Measurements from ENCODE around the gene TRPM3.

TRPM3 gene

GRCh38 chr9:70802206-70802605 is 319.2 kb downstream of the TRPM3 start:
- Histone ChIP-seq H3K9ac (ENCODE audit: low read length) (no peak overlapping the region), H3K79me2 (ENCODE audit: low read length) (no peaks in the 10 kb centered on the region), H3K36me3 (replicated peaks; ENCODE audit: low read depth, low read length) (no peaks in the 10 kb centered on the region), H3K4me2 (ENCODE audit: low read length) (no peak overlapping the region), H3K9me3 (ENCODE audit: insufficient read depth, low read length) (no peaks in the 10 kb centered on the region), H3K4me1 (ENCODE audit: low read length) (no peaks in the 10 kb centered on the region), H3K27me3 (ENCODE audit: low read depth, low read length) (no peaks in the 10 kb centered on the region), H2AFZ (ENCODE audit: low read depth, low read length) (no peak overlapping the region), H4K20me1 (ENCODE audit: insufficient read depth, low read length) (no peaks in the 10 kb centered on the region), H3K27ac (ENCODE audit: low read length) (no peak overlapping the region), H3K4me3 (ENCODE audit: low read length) (no peak overlapping the region)
- no peak for TF ChIP-seq CTCF (IDR thresholded peaks at IDR 0.05; ENCODE audit: low read depth, low read length)

GRCh38 chr9:70801181-70801829 is 320.1 kb downstream of the TRPM3 start:
- H3K4me2 ChIP-seq (ENCODE audit: low read length), result no peak overlapping the region
- H3K9me3 ChIP-seq (ENCODE audit: insufficient read depth, low read length), result no peaks in the 10 kb centered on the region
- H2AFZ ChIP-seq (ENCODE audit: low read depth, low read length), result no peak overlapping the region
- H3K4me1 ChIP-seq (ENCODE audit: low read length), result no peaks in the 10 kb centered on the region
- H3K36me3 ChIP-seq (replicated peaks; ENCODE audit: low read depth, low read length), result no peaks in the 10 kb centered on the region
- H3K27ac ChIP-seq (ENCODE audit: low read length), result no peak overlapping the region
- H4K20me1 ChIP-seq (ENCODE audit: insufficient read depth, low read length), result no peaks in the 10 kb centered on the region
- no peaks in the 10 kb centered on the region for H3K27me3 ChIP-seq (ENCODE audit: low read depth, low read length)
- TF ChIP-seq EZH2phosphoT487 (IDR thresholded peaks at IDR 0.05; ENCODE audit: low read depth), result no peak
- TF ChIP-seq CTCF (IDR thresholded peaks at IDR 0.05; ENCODE audit: low read depth, low read length), result no peak
- H3K9ac ChIP-seq (ENCODE audit: low read length), result no peak overlapping the region
- no peak overlapping the region for H3K4me3 ChIP-seq (ENCODE audit: low read length)
- no peaks in the 10 kb centered on the region for H3K79me2 ChIP-seq (ENCODE audit: low read length)

GRCh38 chr9:70798018-70798417 is 323.4 kb downstream of the TRPM3 start:
- H3K79me2 ChIP-seq (ENCODE audit: low read length), result no peaks in the 10 kb centered on the region
- no peak overlapping the region for H3K9ac ChIP-seq (ENCODE audit: low read length)
- no peak overlapping the region for H3K4me2 ChIP-seq (ENCODE audit: low read length)
- TF ChIP-seq CTCF (IDR thresholded peaks at IDR 0.05; ENCODE audit: low read depth, low read length) (no peak), EZH2phosphoT487 (IDR thresholded peaks at IDR 0.05; ENCODE audit: low read depth) (no peak)
- no peaks in the 10 kb centered on the region for H3K27me3 ChIP-seq (ENCODE audit: low read depth, low read length)
- no peaks in the 10 kb centered on the region for H3K9me3 ChIP-seq (ENCODE audit: insufficient read depth, low read length)
- no peak overlapping the region for H3K4me3 ChIP-seq (ENCODE audit: low read length)
- no peak overlapping the region for H3K27ac ChIP-seq (ENCODE audit: low read length)
- no peak overlapping the region for H2AFZ ChIP-seq (ENCODE audit: low read depth, low read length)
- H3K4me1 ChIP-seq (ENCODE audit: low read length), result no peaks in the 10 kb centered on the region
- no peaks in the 10 kb centered on the region for H4K20me1 ChIP-seq (ENCODE audit: insufficient read depth, low read length)
- H3K36me3 ChIP-seq (replicated peaks; ENCODE audit: low read depth, low read length), result no peaks in the 10 kb centered on the region

GRCh38 chr9:70795841-70796240 is 325.6 kb downstream of the TRPM3 start:
- Histone ChIP-seq H3K9ac (ENCODE audit: low read length) (no peak overlapping the region), H3K9me3 (ENCODE audit: insufficient read depth, low read length) (no peaks in the 10 kb centered on the region), H4K20me1 (ENCODE audit: insufficient read depth, low read length) (no peaks in the 10 kb centered on the region), H3K27ac (ENCODE audit: low read length) (no peak overlapping the region), H3K79me2 (ENCODE audit: low read length) (no peaks in the 10 kb centered on the region), H3K27me3 (ENCODE audit: low read depth, low read length) (no peaks in the 10 kb centered on the region), H3K4me3 (ENCODE audit: low read length) (no peak overlapping the region), H3K36me3 (replicated peaks; ENCODE audit: low read depth, low read length) (no peaks in the 10 kb centered on the region), H3K4me1 (ENCODE audit: low read length) (no peaks in the 10 kb centered on the region), H2AFZ (ENCODE audit: low read depth, low read length) (no peak overlapping the region), H3K4me2 (ENCODE audit: low read length) (no peak overlapping the region)
- no peak for TF ChIP-seq EZH2phosphoT487 (IDR thresholded peaks at IDR 0.05; ENCODE audit: low read depth)
- TF ChIP-seq CTCF (IDR thresholded peaks at IDR 0.05; ENCODE audit: low read depth, low read length), result no peak

Measured in OCI-LY3 (cell line).